K562 (cell line): ENCODE measurements around the gene PTPRM. TPM values are rescaled to one million over a fixed set of nuclear protein-coding genes. Genes with fewer than 3 reads are reported as not detected.

Experiments used
- ATAC-seq: fragments of 200-7000 bp; cut with Tn5 transposase; 3 replicates; pipeline ENCODE4 v1.9.1; 2020; ENCODE audit warnings: moderate library complexity
- BruUV-seq: library from RNA; stranded (reverse); fragments of 400-500 nt; replicated peaks from 2 replicates; lab custom pipeline; 2021; lab: Mats Ljungman, UMichigan
- CTCF ChIA-PET: fragments of 300-600 bp; formaldehyde crosslinking; extraction: SDS; loops from one replicate; lab custom pipeline; 2021; ENCODE audit warnings: low intra/inter-chr PET ratio; lab: Yijun Ruan, JAX
- POLR2A ChIA-PET: fragments of 300-600, 350-650 bp; sonication (Branson Sonifier 250); formaldehyde crosslinking; extraction: SDS; loops from one replicate; lab custom pipeline; 2021; ENCODE audit warnings: antibody characterized with exemption, inconsistent platforms; lab: Yijun Ruan, JAX
- DNase-seq, 4 experiments: peaks; one replicate each; pipeline versions ENCODE4 v3.0.0 to v3.0.0-alpha.2; 2011 to 2018; ENCODE audit warnings: low spot score in 3 of 4, mixed read lengths in 3 of 4; ENCODE audit errors: extremely low read depth in 1 of 4
- FAIRE-seq: peaks from 2 replicates; lab custom pipeline; 2011; peaks lifted over from hg19 to GRCh38; lab: Jason Lieb, UNC
- H2AFZ ChIP-seq: 2 replicates; pipeline ENCODE4 v1.6.0; 2011; ENCODE audit warnings: low read depth, low read length, control low read depth, inconsistent platforms
- H3K27ac ChIP-seq: fragments of 200-600 bp; 3 replicates; pipeline ENCODE4 v1.8.0; 2011; ENCODE audit warnings: low read depth, mild to moderate bottlenecking, control low read depth, inconsistent platforms, low read length, moderate library complexity, mixed read lengths; ENCODE audit errors: extremely low read depth
- H3K27me3 ChIP-seq, 2 experiments: fragments of 300-600 bp in 1 of 2; 2 replicates in 1 of 2; 3 replicates in 1 of 2; pipeline versions ENCODE4 v1.6.0 to v1.8.0; 2011; ENCODE audit warnings: inconsistent platforms in 2 of 2, low read length in 2 of 2, mild to moderate bottlenecking in 1 of 2, mixed read lengths in 1 of 2, moderate library complexity in 1 of 2; ENCODE audit not compliant: control insufficient read depth in 2 of 2, insufficient read depth in 2 of 2
- H3K36me3 ChIP-seq: fragments of 300-600 bp; 3 replicates; pipeline ENCODE4 v1.8.0; 2011; ENCODE audit warnings: mild to moderate bottlenecking, low read length, inconsistent platforms; ENCODE audit not compliant: control insufficient read depth, insufficient read depth
- H3K4me1 ChIP-seq, 2 experiments: fragments of 200-600 bp in 1 of 2; replicated peaks in 1 of 2; 2 replicates in 1 of 2; 3 replicates in 1 of 2; pipeline versions ENCODE4 v1.5.1 to v1.8.0; 2011; ENCODE audit warnings: inconsistent platforms in 2 of 2, low read length in 2 of 2, mild to moderate bottlenecking in 1 of 2, mixed read lengths in 1 of 2, moderate library complexity in 1 of 2; ENCODE audit not compliant: control insufficient read depth in 2 of 2, insufficient read depth in 2 of 2
- H3K4me2 ChIP-seq: 2 replicates; pipeline ENCODE4 v1.6.1; 2011; ENCODE audit warnings: low read length, control low read depth, inconsistent platforms, mixed read lengths; ENCODE audit not compliant: insufficient read depth
- H3K4me3 ChIP-seq: fragments of 200-600 bp; sonication (generic), shearing (Covaris generic); 2 replicates; pipeline ENCODE4 v1.5.1; 2016; ENCODE audit warnings: control low read depth, inconsistent platforms
- H3K79me2 ChIP-seq: fragments of 200-600 bp; 3 replicates; pipeline ENCODE4 v1.8.0; 2011; ENCODE audit warnings: low read length, inconsistent platforms; ENCODE audit not compliant: control insufficient read depth, insufficient read depth
- H3K9ac ChIP-seq, 2 experiments: 2 replicates each; pipeline versions ENCODE4 v1.6.0 to v1.6.1; 2011; ENCODE audit warnings: low read depth in 2 of 2, low read length in 2 of 2, control low read depth in 1 of 2, inconsistent platforms in 1 of 2, mild to moderate bottlenecking in 1 of 2, mixed read lengths in 1 of 2; ENCODE audit not compliant: insufficient read depth in 1 of 2
- H3K9me1 ChIP-seq: one replicate; pipeline ENCODE4 v1.6.0; 2011; ENCODE audit warnings: inconsistent platforms, mild to moderate bottlenecking, low read length, moderate library complexity; ENCODE audit not compliant: control insufficient read depth, insufficient read depth
- H3K9me3 ChIP-seq: replicated peaks from 2 replicates; pipeline ENCODE4 v1.5.1; 2011; ENCODE audit warnings: low read depth, low read length, inconsistent platforms; ENCODE audit not compliant: control insufficient read depth, insufficient read depth
- H4K20me1 ChIP-seq: replicated peaks from 2 replicates; pipeline ENCODE4 v1.6.1; 2011; ENCODE audit warnings: low read length, inconsistent platforms, mixed read lengths; ENCODE audit not compliant: control insufficient read depth, insufficient read depth
- HMG20A ChIP-seq: fragments of 450-650 bp; formaldehyde crosslinking; conservative IDR thresholded peaks from 2 replicates; pipeline ENCODE4 v1.4.0; 2020; ENCODE audit warnings: mild to moderate bottlenecking, mixed read lengths
- MAFK ChIP-seq: IDR thresholded peaks from 2 replicates; pipeline ENCODE4 v1.6.1; 2011; ENCODE audit warnings: low read length, improper control_type of control experiment
- MLLT1 ChIP-seq, 2 experiments: fragments of 450-650 bp; IDR thresholded peaks; 2 replicates each; pipeline ENCODE4 v1.6.1; 2016
- NCOA6 ChIP-seq: fragments of 450-650 bp; IDR thresholded peaks from 2 replicates; pipeline ENCODE4 v1.6.1; 2017; ENCODE audit warnings: mild to moderate bottlenecking
- SNIP1 ChIP-seq: fragments of 450-650 bp; IDR thresholded peaks from 2 replicates; pipeline ENCODE4 v1.7.1; 2017; ENCODE audit warnings: low read depth, mild to moderate bottlenecking
- STAT5B ChIP-seq: fragments of 250-450 bp; sonication (Bioruptor Pico); IDR thresholded peaks from 2 replicates; pipeline ENCODE4 v1.8.0; 2021; ENCODE audit warnings: mild to moderate bottlenecking, inconsistent platforms
- TCF7L2 ChIP-seq: fragments of 150-350 bp; IDR thresholded peaks from 2 replicates; pipeline ENCODE4 v1.6.1; 2016; ENCODE audit warnings: low read depth, mild to moderate bottlenecking, low read length, moderate library complexity
- TFAP4 ChIP-seq: sonication (generic); formaldehyde crosslinking; IDR thresholded peaks from 2 replicates; pipeline ENCODE4 v1.8.0; 2022; ENCODE audit warnings: missing genetic modification reagents, mild to moderate bottlenecking, moderate library complexity, borderline replicate concordance
- USF1 ChIP-seq: sonication (generic); formaldehyde crosslinking; IDR thresholded peaks from 2 replicates; pipeline ENCODE4 v1.9.0; 2022; ENCODE audit warnings: mild to moderate bottlenecking, missing genetic modification reagents
- ZNF146 ChIP-seq: IDR thresholded peaks from one replicate; pipeline ENCODE4 v1.6.1; 2018; ENCODE audit warnings: missing compliant biosample characterization; ENCODE audit not compliant: unreplicated experiment
- ZNF398 ChIP-seq: fragments of 250-450 bp; sonication (Bioruptor Pico); IDR thresholded peaks from 2 replicates; pipeline ENCODE4 v1.8.0; 2021; ENCODE audit warnings: moderate library complexity, mild to moderate bottlenecking, inconsistent platforms
- ZNF449 ChIP-seq: fragments of 250-450 bp; sonication (Bioruptor Pico); IDR thresholded peaks from 2 replicates; pipeline ENCODE4 v1.8.0; 2022; ENCODE audit warnings: moderate library complexity, mild to moderate bottlenecking, inconsistent platforms
- ZNF707 ChIP-seq: fragments of 250-450 bp; sonication (Bioruptor Pico); conservative IDR thresholded peaks from 2 replicates; pipeline ENCODE4 v1.8.0; 2022; ENCODE audit warnings: inconsistent platforms, mild to moderate bottlenecking, moderate library complexity
- WGBS: fragments of 100-300 bp; shearing (Covaris generic); methylation state at CpG from one replicate; pipeline ENCODE4 v1.1.6; 2016; ENCODE audit warnings: low coverage, mixed read lengths; ENCODE audit not compliant: insufficient coverage; ENCODE audit errors: missing lambda C conversion rate; 5-methylcytosine and 5-hydroxymethylcytosine counted together
- in situ Hi-C: fragments of 300-500 bp; cut with MboI; formaldehyde crosslinking; loops from 4 replicates; pipeline ENCODE4 v1.15.0; 2018; ENCODE audit warnings: inconsistent platforms, mixed read lengths
- intact Hi-C: fragments of 100-400 bp; cut with micrococcal nuclease; formaldehyde crosslinking; loops from 2 replicates; pipeline ENCODE4 v1.14.2; 2022
- polyA plus RNA-seq, 8 experiments: library from polyadenylated mRNA; depleted of rRNA in 4 of 8; stranded (reverse) in 5 of 8; unstranded in 3 of 8; fragments of >200 nt; fragmentation: Nextera tagmentation in 2 of 8; fragmentation: Illumina TruSeq in 1 of 8; extraction: Ambion mirVana in 2 of 8; extraction: Trizol in 1 of 8; gene quantifications; 2 replicates each; pipeline versions ENCODE4 v1.2.1 to v1.2.3, GENCODE V29; 2011 to 2014; ENCODE audit warnings: inconsistent platforms in 1 of 8, missing spikeins in 1 of 8
- total RNA-seq, 7 experiments: library from RNA; depleted of rRNA in 6 of 7; stranded (reverse); fragments of >200 nt in 6 of 7; fragmentation: Illumina TruSeq in 2 of 7; extraction: Trizol in 2 of 7; gene quantifications; 2 replicates each; pipeline versions ENCODE4 v1.2.1 to v1.2.3, GENCODE V29; 2011 to 2021; ENCODE audit warnings: low replicate concordance in 1 of 7

The PTPRM gene
- total and polyA plus RNA-seq, 9 of the 15 experiments (the other 6 are each of a cell fraction or from before 2014, with no cell fraction given), result 0.03 to 0.16 (median 0.08) TPM; not detected in 3

GRCh38 chr18:8232791-8233190 is 665.7 kb downstream of the PTPRM start:
- ATAC-seq (no peak), FAIRE-seq (no peak), DNase-seq (no peak)
- H3K9me1 ChIP-seq, result no peaks in the 10 kb centered on the region
- POLR2A ChIA-PET, result no interaction called here
- no peaks in the 10 kb centered on the region for H3K4me1 ChIP-seq
- H4K20me1 ChIP-seq, result no peaks in the 10 kb centered on the region
- in situ Hi-C loops, result no loop called here
- H3K27ac ChIP-seq, result no peak overlapping the region
- no peak overlapping the region for H3K4me3 ChIP-seq
- CTCF ChIA-PET, result no interaction called here
- no peaks in the 10 kb centered on the region for H3K9me3 ChIP-seq
- H3K36me3 ChIP-seq, result no peaks in the 10 kb centered on the region
- no peaks in the 10 kb centered on the region for H3K79me2 ChIP-seq
- no peaks in the 10 kb centered on the region for H3K27me3 ChIP-seq
- no peak overlapping the region for H2AFZ ChIP-seq
- H3K4me2 ChIP-seq, result no peak overlapping the region
- no peak overlapping the region for H3K9ac ChIP-seq
- no TSS peak for BruUV-seq
- WGBS, result 0% methylated on average over 4 of the region's 4 CpGs
- intact Hi-C loops, result no loop called here
- TF ChIP-seq HMG20A (CRISPR knock-in tag), result no peak
- no peak for TF ChIP-seq ZNF449 (CRISPR knock-in tag)
- no peak for TF ChIP-seq ZNF146 (CRISPR knock-in tag)
- no peak for TF ChIP-seq TFAP4
- TF ChIP-seq USF1 (CRISPR knock-in tag), result no peak
- no peak for TF ChIP-seq STAT5B (CRISPR knock-in tag)
- no peak for TF ChIP-seq SNIP1
- no peak for TF ChIP-seq MLLT1 (IDR thresholded peaks at IDR 0.05)
- no peak for TF ChIP-seq MAFK
- no peak for TF ChIP-seq NCOA6
- no peak for TF ChIP-seq TCF7L2
- TF ChIP-seq ZNF707, result no peak
- TF ChIP-seq ZNF398 (CRISPR knock-in tag), result no peak
